RWPE2 (cell line): ENCODE measurements around the gene NANS.

ENCODE experiments used
- ATAC-seq: fragments of 200-7000 bp; cut with Tn5 transposase; 3 replicates; pipeline ENCODE4 v1.9.1; 2021; ENCODE audit warnings: low read depth
- DNase-seq: peaks from one replicate; pipeline ENCODE4 v3.0.0-alpha.2; 2020; ENCODE audit warnings: low spot score
- H3K27ac ChIP-seq: fragments of 450-650 bp; 2 replicates; pipeline ENCODE4 v1.5.1; 2017; ENCODE audit warnings: mild to moderate bottlenecking; ENCODE audit not compliant: poor library complexity, severe bottlenecking
- H3K27me3 ChIP-seq: fragments of 250-450 bp; sonication (Bioruptor Pico); 2 replicates; pipeline ENCODE4 v1.5.1; 2021; ENCODE audit warnings: mild to moderate bottlenecking, moderate library complexity; ENCODE audit not compliant: insufficient read depth, poor library complexity, severe bottlenecking
- H3K36me3 ChIP-seq: fragments of 250-450 bp; sonication (Bioruptor Pico); 2 replicates; pipeline ENCODE4 v1.5.1; 2020; ENCODE audit warnings: low read depth, mild to moderate bottlenecking, moderate library complexity
- H3K4me1 ChIP-seq: fragments of 250-450 bp; sonication (Bioruptor Pico); 2 replicates; pipeline ENCODE4 v1.5.1; 2021; ENCODE audit warnings: mild to moderate bottlenecking, moderate library complexity; ENCODE audit not compliant: insufficient read depth, poor library complexity, severe bottlenecking
- H3K4me3 ChIP-seq: fragments of 250-450 bp; sonication (Bioruptor Pico); 2 replicates; pipeline ENCODE4 v1.5.1; 2021; ENCODE audit warnings: mild to moderate bottlenecking, moderate library complexity; ENCODE audit not compliant: severe bottlenecking
- H3K9me3 ChIP-seq: fragments of 250-450 bp; sonication (Bioruptor Pico); 2 replicates; pipeline ENCODE4 v1.5.1; 2021; ENCODE audit warnings: mild to moderate bottlenecking, moderate library complexity; ENCODE audit not compliant: severe bottlenecking
- TF ChIP-seq, protein P1 (sequence below): fragments of 450-650 bp; IDR thresholded peaks from one replicate; pipeline ENCODE4 v1.5.1; 2017; ENCODE audit warnings: mild to moderate bottlenecking, moderate library complexity; ENCODE audit not compliant: poor library complexity, severe bottlenecking

NANS gene, protein sequence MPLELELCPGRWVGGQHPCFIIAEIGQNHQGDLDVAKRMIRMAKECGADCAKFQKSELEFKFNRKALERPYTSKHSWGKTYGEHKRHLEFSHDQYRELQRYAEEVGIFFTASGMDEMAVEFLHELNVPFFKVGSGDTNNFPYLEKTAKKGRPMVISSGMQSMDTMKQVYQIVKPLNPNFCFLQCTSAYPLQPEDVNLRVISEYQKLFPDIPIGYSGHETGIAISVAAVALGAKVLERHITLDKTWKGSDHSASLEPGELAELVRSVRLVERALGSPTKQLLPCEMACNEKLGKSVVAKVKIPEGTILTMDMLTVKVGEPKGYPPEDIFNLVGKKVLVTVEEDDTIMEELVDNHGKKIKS

DNA sequence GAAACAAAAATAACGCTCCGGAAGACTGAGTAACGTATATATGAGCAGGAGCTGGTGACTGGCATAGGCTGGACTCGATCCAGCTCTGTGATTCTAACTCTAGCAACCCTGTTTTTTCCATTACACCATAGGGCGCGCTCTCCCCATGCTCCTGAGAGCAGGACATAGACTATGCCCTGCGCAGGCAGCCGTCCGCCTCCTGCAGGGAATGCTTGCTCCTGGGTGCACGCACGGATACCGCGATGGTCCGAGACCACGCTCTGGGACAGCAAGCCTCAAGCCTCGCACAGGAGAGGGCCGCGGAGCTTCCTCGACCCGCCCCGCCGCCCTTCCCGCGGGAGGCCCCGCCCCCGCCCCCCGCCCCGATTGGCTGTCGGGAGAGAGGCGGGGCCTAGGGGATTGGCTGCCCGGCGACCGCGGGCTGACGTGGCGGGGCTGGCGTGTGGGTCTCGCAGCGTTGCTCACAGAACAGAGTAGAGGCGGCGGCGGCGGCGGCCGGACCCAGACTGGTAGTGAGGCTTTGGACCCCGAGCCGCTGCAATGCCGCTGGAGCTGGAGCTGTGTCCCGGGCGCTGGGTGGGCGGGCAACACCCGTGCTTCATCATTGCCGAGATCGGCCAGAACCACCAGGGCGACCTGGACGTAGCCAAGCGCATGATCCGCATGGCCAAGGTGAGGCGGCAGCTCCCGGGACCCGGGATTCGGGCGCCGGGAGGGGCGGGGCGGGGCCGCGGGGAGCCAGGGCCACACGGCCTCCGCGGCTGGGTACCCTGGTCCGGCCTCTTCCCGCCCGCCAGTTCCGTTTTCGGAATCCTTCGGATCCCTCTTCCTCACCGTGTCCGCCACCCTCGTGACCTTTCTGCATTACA lies at the start of gene NANS:
TSS of gene NANS (plus strand) at position 464 of the 869 bp plus-strand sequence. CDS start at position 541, 77 bp downstream.
- H3K9me3 ChIP-seq = no peaks in the 10 kb centered on the region
- peak within 1 kb of the TSS; percentile 48 for H3K27ac ChIP-seq
- peaks cover 20% of the 10 kb centered on the region for H3K36me3 ChIP-seq
- H3K4me3 ChIP-seq = peak within 1 kb of the TSS; percentile 84
- peak; percentile 93 for DNase-seq
- peak; percentile 93 for ATAC-seq
- peaks cover 6% of the 10 kb centered on the region for H3K4me1 ChIP-seq
- TF ChIP-seq, protein P1, sequence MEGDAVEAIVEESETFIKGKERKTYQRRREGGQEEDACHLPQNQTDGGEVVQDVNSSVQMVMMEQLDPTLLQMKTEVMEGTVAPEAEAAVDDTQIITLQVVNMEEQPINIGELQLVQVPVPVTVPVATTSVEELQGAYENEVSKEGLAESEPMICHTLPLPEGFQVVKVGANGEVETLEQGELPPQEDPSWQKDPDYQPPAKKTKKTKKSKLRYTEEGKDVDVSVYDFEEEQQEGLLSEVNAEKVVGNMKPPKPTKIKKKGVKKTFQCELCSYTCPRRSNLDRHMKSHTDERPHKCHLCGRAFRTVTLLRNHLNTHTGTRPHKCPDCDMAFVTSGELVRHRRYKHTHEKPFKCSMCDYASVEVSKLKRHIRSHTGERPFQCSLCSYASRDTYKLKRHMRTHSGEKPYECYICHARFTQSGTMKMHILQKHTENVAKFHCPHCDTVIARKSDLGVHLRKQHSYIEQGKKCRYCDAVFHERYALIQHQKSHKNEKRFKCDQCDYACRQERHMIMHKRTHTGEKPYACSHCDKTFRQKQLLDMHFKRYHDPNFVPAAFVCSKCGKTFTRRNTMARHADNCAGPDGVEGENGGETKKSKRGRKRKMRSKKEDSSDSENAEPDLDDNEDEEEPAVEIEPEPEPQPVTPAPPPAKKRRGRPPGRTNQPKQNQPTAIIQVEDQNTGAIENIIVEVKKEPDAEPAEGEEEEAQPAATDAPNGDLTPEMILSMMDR = no peak
- H3K27me3 ChIP-seq = no peaks in the 10 kb centered on the region

DNA sequence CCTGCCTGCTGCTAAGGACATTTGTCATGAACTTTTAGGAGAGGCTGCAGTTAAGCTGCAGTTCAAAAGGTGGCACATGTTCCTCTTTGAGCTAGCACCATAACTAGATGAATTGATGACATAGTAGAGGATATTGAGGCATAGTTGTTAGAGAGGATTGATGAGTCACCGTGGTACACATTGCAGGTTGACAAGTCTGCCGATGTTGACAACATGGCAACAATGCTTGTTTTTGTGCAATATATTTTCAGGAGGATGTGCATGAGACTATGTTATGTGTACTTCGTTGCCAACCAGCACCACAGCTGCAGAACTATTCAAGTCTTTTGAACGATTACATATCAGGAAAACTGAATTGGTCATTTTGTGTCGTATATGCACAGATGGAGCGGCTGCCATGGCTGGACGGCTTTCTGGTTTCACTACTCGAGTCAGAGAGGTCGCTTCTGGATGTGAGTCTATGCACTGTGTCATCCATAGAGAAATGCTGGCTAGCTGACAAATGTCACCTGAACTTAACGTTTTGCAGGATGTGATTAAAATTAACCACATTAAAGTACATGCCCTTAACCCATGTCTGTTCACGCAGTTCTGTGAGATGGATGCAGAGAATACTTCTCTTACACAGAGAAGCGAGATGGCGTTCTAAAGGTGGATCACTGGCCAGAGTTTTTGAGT lies 49.1 kb upstream of the NANS start:
- Histone ChIP-seq H3K4me1 (no peaks in the 10 kb centered on the region), H3K36me3 (peaks cover 100% of the 10 kb centered on the region), H3K4me3 (no peak overlapping the region), H3K27me3 (no peaks in the 10 kb centered on the region), H3K27ac (no peak overlapping the region), H3K9me3 (no peaks in the 10 kb centered on the region)
- DNase-seq (no peak), ATAC-seq (no peak; the same call in 2 of the 3 replicates)
- TF ChIP-seq, protein P1 = no peak

DNA sequence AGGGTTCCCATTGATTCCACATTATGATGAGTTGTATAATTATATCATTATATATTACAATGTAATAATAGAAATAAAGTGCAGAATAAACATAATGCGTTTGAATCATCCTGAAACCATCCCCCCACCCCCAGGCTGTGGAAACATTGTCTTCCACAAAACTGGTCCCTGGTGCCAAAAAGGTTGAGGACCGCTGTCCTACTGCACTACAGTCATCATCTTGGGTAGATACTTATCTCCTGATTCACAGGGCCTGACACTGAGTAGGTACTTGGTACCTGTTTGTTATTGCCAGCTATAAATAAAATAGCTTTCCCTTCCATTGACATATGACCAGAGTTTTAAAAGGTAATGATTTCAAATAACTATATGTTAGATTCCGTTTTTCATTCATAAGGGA lies 47.8 kb upstream of the NANS start:
- no peaks in the 10 kb centered on the region for H3K4me1 ChIP-seq
- no peak overlapping the region for H3K27ac ChIP-seq
- ATAC-seq (no peak), DNase-seq (no peak)
- no peaks in the 10 kb centered on the region for H3K9me3 ChIP-seq
- H3K27me3 ChIP-seq = no peaks in the 10 kb centered on the region
- peaks cover 100% of the 10 kb centered on the region for H3K36me3 ChIP-seq
- TF ChIP-seq, protein P1 = no peak
- no peak overlapping the region for H3K4me3 ChIP-seq

DNA sequence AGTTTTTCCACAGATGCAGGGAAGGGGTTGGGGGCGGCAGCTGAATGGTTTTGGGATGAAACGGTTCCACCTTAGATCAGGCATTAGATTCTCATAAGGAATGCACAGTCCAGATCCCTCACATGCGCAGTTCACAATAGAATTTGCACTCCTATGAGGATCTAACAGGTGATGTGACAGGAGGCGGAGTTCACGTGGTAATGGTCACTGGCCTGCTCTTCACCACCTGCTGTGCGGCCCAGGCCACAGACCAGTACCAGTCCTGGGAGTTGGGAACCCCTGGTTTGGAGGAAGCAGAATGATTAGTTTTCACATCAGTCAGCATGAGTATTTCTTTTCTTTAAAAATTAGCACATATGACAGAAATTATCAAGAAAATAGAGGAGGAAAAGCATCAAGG lies 47.1 kb upstream of the NANS start:
- Histone ChIP-seq H3K27ac (no peak overlapping the region), H3K27me3 (no peaks in the 10 kb centered on the region), H3K4me3 (no peak overlapping the region), H3K9me3 (no peaks in the 10 kb centered on the region), H3K36me3 (peaks cover 100% of the 10 kb centered on the region), H3K4me1 (no peaks in the 10 kb centered on the region)
- TF ChIP-seq, protein P1 = no peak
- ATAC-seq = no peak
- no peak for DNase-seq
